ENCODE results near the gene EHMT1. TPM values are rescaled to one million over a fixed set of nuclear protein-coding genes. Genes with fewer than 3 reads are reported as not detected.

Gene EHMT1
- polyA plus RNA-seq, 1 of the 3 experiments (the other 2 are of a cell fraction): 39.5 TPM

GRCh38 chr9:137642118-137642601 is 23.4 kb downstream of the EHMT1 start:
- H3K27me3 ChIP-seq (ENCODE audit: insufficient read depth): no peaks in the 10 kb centered on the region
- peaks cover 86% of the 10 kb centered on the region for H4K20me1 ChIP-seq (ENCODE audit: insufficient read depth)
- TF ChIP-seq MAX (IDR thresholded peaks at IDR 0.05; ENCODE audit: low read depth) (no peak), RXRA (IDR thresholded peaks at IDR 0.05; ENCODE audit: borderline replicate concordance, low read depth) (no peak), RAD21 (IDR thresholded peaks at IDR 0.05; ENCODE audit: low read length) (no peak), GABPA (IDR thresholded peaks at IDR 0.05; ENCODE audit: low read depth) (no peak), RCOR1 (IDR thresholded peaks at IDR 0.05; ENCODE audit: low read length) (no peak), CTCF (IDR thresholded peaks at IDR 0.05) (no peak), USF2 (IDR thresholded peaks at IDR 0.05; ENCODE audit: borderline replicate concordance, low read depth, low read length) (no peak), TAF1 (IDR thresholded peaks at IDR 0.05; ENCODE audit: borderline replicate concordance, low read depth, low read length) (no peak), SMC3 (IDR thresholded peaks at IDR 0.05; ENCODE audit: low read depth, low read length) (no peak), FOXJ3 (CRISPR knock-in tag; IDR thresholded peaks at IDR 0.05) (no peak), NFIC (IDR thresholded peaks at IDR 0.05; ENCODE audit: borderline replicate concordance) (no peak), MXI1 (IDR thresholded peaks at IDR 0.05; ENCODE audit: low read depth, low read length) (no peak), MEF2A (IDR thresholded peaks at IDR 0.05; ENCODE audit: borderline replicate concordance, low read depth) (no peak), PBX3 (IDR thresholded peaks at IDR 0.05) (no peak)
- no peak overlapping the region for H3K9ac ChIP-seq
- no peaks in the 10 kb centered on the region; a peak in 1 of 4 replicates for H3K4me1 ChIP-seq (ENCODE audit: control insufficient read depth in 1 of 2, insufficient read depth in 2 of 2, low read depth in 1 of 2, low read length in 1 of 2)
- POLR2A ChIA-PET: no interaction called here
- no peaks in the 10 kb centered on the region for H3K36me3 ChIP-seq (replicated peaks in 1 of 2; ENCODE audit: control insufficient read depth in 1 of 2, insufficient read depth in 2 of 2, low read length in 1 of 2)
- H3K79me2 ChIP-seq (ENCODE audit: insufficient read depth): peaks cover 100% of the 10 kb centered on the region
- no peaks in the 10 kb centered on the region for H3K9me2 ChIP-seq
- H3K9me3 ChIP-seq: no peaks in the 10 kb centered on the region
- no peak for DNase-seq
- H3K4me2 ChIP-seq: no peak overlapping the region
- no peak overlapping the region for H2AFZ ChIP-seq (ENCODE audit: low read depth)
- H3F3A ChIP-seq (replicated peaks; ENCODE audit: insufficient read depth): no peaks in the 10 kb centered on the region
- CTCF ChIA-PET: no interaction called here
- no peak overlapping the region for H3K27ac ChIP-seq (ENCODE audit: low read depth in 2 of 2, low read length in 1 of 2)
- H3K4me3 ChIP-seq (ENCODE audit: low read depth in 2 of 2, low read length in 1 of 2): no peak overlapping the region
- 96% methylated on average over 10 of the region's 10 CpGs for WGBS (ENCODE audit: low lambda C conversion rate)

GRCh38 chr9:137642892-137643291 is 24.1 kb downstream of the EHMT1 start:
- DNase-seq: no peak
- H3K4me1 ChIP-seq (ENCODE audit: control insufficient read depth in 1 of 2, insufficient read depth in 2 of 2, low read depth in 1 of 2, low read length in 1 of 2): no peaks in the 10 kb centered on the region; a peak in 1 of 4 replicates
- no peaks in the 10 kb centered on the region for H3K9me3 ChIP-seq
- H3K4me3 ChIP-seq (ENCODE audit: low read depth in 2 of 2, low read length in 1 of 2): no peak overlapping the region
- no peak overlapping the region for H3K9ac ChIP-seq
- H3K36me3 ChIP-seq (replicated peaks in 1 of 2; ENCODE audit: control insufficient read depth in 1 of 2, insufficient read depth in 2 of 2, low read length in 1 of 2): no peaks in the 10 kb centered on the region
- no peaks in the 10 kb centered on the region for H3K27me3 ChIP-seq (ENCODE audit: insufficient read depth)
- no peaks in the 10 kb centered on the region for H3F3A ChIP-seq (replicated peaks; ENCODE audit: insufficient read depth)
- 99% methylated on average over 5 of the region's 5 CpGs for WGBS (ENCODE audit: low lambda C conversion rate)
- H3K27ac ChIP-seq (ENCODE audit: low read depth in 2 of 2, low read length in 1 of 2): no peak overlapping the region
- CTCF ChIA-PET: interaction anchor here (1.6 kb wide), 1 partner anchor 30 kb away, joined by 4 read pairs; no protein-coding TSS in a partner anchor
- POLR2A ChIA-PET: no interaction called here
- H3K79me2 ChIP-seq (ENCODE audit: insufficient read depth): peaks cover 100% of the 10 kb centered on the region
- no peak overlapping the region for H3K4me2 ChIP-seq
- H3K9me2 ChIP-seq: no peaks in the 10 kb centered on the region
- peaks cover 85% of the 10 kb centered on the region for H4K20me1 ChIP-seq (ENCODE audit: insufficient read depth)
- TF ChIP-seq MEF2A (IDR thresholded peaks at IDR 0.05; ENCODE audit: borderline replicate concordance, low read depth) (no peak), TCF12 (IDR thresholded peaks at IDR 0.05) (no peak), ZBTB33 (IDR thresholded peaks at IDR 0.05; ENCODE audit: borderline replicate concordance, low read depth) (no peak), IRF3 (IDR thresholded peaks at IDR 0.05; ENCODE audit: low read depth, low read length) (no peak)
- H2AFZ ChIP-seq (ENCODE audit: low read depth): no peak overlapping the region
